Stimulated activated CD4-positive, alpha-beta T cell treated with anti-CD3 and anti-CD28 coated beads, Interleukin-1b, Interleukin-23, amount 100 ng/mL, for 48 hours (primary cell): Measurements from ENCODE around the gene SGSM1.
A peak's percentile ranks its signal among the peaks of the same experiment; 100 is the strongest.

Experiments
- DNase-seq: peaks from one replicate; pipeline ENCODE4 v3.0.0-alpha.2; 2020

Gene SGSM1, protein sequence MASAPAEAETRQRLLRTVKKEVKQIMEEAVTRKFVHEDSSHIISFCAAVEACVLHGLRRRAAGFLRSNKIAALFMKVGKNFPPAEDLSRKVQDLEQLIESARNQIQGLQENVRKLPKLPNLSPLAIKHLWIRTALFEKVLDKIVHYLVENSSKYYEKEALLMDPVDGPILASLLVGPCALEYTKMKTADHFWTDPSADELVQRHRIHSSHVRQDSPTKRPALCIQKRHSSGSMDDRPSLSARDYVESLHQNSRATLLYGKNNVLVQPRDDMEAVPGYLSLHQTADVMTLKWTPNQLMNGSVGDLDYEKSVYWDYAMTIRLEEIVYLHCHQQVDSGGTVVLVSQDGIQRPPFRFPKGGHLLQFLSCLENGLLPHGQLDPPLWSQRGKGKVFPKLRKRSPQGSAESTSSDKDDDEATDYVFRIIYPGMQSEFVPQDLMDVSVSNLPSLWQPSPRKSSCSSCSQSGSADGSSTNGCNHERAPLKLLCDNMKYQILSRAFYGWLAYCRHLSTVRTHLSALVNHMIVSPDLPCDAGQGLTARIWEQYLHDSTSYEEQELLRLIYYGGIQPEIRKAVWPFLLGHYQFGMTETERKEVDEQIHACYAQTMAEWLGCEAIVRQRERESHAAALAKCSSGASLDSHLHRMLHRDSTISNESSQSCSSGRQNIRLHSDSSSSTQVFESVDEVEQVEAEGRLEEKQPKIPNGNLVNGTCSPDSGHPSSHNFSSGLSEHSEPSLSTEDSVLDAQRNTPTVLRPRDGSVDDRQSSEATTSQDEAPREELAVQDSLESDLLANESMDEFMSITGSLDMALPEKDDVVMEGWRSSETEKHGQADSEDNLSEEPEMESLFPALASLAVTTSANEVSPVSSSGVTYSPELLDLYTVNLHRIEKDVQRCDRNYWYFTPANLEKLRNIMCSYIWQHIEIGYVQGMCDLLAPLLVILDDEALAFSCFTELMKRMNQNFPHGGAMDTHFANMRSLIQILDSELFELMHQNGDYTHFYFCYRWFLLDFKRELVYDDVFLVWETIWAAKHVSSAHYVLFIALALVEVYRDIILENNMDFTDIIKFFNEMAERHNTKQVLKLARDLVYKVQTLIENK

GRCh38 chr22:24805790-24806662 is at the start of gene SGSM1:
Gene SGSM1 (plus strand): TSS chr22:24806211. CDS start chr22:24806326, 115 bp downstream.
- peak; percentile 76 for DNase-seq

- DNase-seq = peak; percentile 37
Measured at GRCh38 chr22:24758164-24758799, 47.7 kb upstream of the SGSM1 start.

- DNase-seq = no peak
Measured at GRCh38 chr22:24759765-24760164, 46.2 kb upstream of the SGSM1 start.

DNA sequence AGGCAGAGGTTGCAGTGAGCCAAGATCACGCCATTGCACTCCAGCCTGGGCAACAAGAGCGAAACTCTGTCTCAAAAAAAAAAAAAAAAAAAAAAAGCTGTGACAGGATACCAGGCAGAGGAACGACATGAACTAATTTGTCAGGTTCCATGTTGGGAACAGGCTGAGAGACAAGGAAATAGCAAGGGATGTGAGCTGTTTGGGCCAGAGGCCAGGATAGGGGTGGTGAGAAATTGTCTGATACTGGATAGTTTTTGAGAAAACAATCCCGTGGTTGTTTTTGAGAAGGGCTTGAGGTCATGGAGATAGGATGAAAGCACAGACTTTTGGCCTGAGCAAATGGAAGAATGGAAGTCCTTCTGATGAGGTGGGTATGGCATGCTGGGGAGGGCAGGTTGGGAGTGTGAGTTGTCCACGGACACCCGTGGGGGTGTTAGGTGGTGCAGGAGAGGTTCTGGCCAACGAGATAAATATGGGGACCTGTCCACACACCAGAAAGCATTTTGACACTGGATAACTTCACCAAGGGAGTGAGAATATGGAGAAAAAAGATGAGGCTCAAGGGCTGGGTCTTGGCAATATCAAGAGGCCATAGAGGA is 45.2 kb upstream of the SGSM1 start:
- DNase-seq = no peak

GRCh38 chr22:24761888-24762675 is 43.9 kb upstream of the SGSM1 start:
- no peak for DNase-seq

DNA sequence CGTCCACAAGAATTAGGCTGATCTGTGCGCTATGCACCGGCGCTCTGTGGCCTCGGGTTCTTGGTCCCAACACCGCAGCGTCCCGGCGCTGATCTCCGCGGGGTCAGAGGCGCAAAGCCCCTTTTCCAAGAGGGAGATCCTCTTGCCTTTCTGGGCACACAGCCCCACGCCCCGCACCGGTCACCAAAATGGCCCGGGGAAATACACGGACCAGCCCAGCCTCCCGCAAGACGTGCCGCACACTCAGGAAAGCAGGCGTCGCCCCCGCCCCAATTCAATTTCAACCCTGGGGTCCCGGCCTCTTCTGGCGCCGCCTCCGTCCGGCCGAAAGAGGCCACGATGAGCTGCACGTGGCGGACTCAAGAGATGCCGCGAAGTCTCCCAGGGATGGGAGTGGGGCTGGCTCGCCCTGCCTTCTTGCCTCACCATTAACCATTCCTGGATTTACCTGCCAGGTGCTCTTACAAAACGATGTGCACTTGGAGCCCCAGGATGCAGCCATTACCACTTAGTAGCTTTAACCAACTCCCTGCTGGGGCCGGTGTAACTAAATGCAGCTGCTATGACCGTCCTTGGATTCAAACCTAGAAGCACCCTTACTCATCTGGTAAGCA is 42.0 kb upstream of the SGSM1 start:
- no peak for DNase-seq

DNA sequence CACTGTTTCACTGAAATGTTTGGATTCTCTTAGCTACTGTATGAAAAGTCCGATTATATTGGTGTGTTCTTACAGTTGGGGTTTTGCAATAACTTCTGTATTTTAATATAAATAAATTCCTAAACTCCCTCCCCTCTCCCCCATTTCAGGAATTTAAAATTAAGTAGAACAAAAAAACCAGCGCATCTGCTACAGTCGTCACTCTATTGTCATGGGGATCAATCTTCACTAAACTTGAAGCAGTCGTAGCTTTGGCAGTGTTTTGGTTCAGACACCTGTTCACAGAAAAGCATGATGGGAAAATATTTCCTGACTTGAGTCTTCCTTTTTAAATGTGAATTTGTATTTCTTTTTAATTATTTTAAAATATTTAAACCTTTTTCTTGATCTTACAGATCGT is 40.8 kb upstream of the SGSM1 start:
- DNase-seq = no peak

GRCh38 chr22:24768537-24769374 is 37.3 kb upstream of the SGSM1 start:
- DNase-seq = peak; percentile 30

GRCh38 chr22:24772493-24773220 is 33.4 kb upstream of the SGSM1 start:
- DNase-seq = no peak

DNA sequence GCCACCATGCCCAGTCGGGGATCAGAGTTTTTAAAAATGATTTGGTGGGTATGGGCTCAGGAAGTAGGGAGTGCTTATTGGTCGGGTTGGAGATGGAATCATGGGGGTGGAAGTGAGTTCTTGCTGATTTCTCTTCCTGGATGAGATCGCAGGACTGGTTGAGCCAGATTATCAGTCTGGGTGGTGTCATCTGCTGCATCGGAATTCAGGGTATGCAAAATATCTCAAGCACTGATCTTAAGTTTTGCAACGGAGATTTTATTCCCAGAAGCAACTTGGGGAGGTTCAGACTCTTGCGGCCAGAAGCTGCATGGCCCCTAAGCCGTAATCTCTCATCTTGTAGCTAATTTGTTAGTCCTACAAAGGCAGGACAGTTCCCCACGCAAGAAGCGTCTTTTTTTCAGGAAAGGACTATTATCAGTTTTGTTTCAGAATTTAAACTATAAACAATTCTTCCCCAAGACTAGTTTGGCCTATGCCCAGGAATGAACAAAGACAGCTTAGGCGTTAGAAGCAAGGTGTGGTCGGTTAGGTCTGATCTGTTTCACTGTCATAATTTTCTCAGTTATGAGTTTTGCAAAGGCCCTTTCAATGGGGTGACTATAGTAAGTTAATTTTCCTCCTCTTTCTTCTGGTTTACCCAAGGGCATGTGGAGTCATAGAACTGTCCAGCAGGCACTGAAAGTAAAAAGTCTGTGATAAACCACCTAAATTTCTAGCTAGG is 30.1 kb upstream of the SGSM1 start:
- DNase-seq = no peak

DNA sequence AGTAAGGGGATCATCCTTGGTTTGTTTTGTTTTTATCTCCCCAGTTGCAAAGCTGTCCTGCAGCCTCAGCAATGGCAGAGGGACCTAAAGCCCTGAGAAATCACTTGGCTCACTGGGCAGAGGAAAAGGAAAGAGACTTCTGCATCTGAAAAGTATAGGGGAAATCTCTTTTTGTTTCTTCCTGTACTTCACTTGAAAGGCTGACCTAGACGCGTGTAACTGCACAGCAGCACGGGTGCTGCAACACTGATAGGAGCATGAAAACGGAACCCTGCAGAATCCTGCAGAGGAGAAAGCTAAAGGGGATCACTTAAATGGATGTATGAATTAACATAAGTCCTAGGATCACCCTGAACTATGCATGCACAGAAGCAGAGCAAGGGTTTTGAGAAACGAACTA is 29.5 kb upstream of the SGSM1 start:
- DNase-seq = no peak

DNA sequence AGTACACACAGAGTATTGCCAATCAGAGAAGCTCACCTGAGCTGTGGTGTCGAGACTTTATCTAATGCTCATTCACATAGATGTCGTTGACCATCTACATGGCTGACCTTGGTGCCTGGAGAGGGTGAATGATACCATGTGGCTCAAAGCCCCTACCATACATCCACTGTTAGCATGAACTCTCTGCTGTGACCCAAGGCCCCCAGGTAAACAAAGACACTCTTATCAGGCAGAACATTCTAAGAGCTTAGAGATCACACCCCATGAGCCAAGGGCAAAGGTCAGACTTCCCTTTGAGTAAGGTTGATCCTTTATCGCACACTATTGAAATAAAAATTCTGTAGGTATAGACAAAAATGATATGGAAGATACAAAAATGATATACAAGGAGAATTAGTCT is 16.5 kb upstream of the SGSM1 start:
- DNase-seq = no peak

DNA sequence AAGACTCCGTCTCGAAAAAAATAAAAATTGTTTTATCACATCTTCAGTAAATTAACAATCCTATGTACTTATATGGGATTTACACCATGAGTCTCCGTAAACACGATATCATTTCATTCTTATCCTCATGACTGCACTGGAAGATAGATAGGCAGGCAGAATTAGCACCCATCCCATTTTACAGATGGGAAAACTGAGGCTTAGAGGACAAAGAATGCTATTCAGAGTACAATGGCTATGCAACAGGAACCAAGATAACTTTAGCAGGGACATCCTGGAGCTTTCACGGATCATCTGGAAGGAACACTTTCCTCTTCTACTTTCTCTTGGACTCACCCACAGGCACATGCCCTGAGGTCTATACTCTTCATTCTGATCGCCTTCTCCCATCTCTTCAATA is 14.6 kb upstream of the SGSM1 start:
- no peak for DNase-seq

DNA sequence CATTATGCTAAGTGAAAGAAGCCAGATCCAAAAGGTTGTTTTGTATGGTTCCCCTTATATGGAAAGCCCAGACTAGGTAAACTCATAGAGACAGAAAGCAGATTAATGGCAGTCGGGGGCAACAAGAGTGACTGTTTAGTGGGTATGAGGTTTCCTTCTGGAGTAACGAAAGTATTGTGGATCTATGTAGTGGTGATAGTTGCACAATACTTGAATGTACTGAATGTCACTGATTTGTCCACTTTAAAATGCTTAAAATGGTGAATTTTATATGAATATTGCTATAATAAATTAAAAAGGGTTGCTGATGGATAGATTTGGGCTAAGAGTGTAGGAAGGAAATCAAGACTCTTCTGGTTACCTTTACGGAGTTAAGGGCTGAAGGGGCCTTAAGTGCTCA is 10.0 kb upstream of the SGSM1 start:
- no peak for DNase-seq

DNA sequence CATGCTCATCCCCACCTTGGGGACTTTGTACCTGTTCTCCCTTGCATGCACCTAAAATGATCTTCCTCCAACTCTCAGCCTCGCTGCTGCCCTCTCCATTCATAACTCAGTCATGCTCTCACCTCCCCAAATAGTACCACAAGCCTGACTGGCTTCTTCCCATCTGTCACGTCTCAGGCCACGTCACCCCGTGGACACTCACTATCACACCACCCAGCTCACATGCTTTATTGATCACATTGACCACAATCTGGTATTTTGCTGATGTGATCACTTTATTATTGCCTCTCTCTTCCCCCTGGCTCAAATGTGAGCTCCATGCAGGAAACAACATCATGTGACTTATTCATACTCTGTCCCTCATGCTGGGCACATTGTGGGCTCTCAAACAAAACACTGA is 9.2 kb upstream of the SGSM1 start:
- no peak for DNase-seq

DNA sequence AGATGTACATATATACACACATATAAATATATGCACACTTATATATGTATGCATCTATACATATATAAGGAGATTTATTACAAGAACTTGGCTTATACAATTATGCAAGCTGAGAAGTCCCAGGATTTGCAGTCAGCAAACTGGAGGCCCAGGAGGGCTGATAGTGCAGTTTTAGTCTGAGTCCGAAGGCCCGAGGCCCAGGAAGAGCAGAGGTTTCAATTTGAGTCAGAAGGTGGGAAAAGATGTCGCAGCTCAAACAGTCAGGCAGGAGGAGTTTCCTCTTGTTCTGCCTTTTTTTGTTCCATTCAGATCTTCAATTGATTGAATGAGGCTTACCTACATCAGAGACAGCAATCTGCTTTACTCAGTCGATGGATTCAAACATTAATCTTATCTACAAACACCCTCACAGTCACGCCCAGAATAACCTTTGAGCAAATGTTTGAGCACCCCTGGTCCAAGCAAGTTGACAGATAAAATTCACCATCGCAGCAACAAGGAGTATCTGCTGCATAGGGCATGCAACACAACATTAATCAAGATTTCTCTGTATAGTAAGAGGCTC is 4.0 kb upstream of the SGSM1 start:
- DNase-seq = peak; percentile 41

- DNase-seq = peak; percentile 37
Measured at GRCh38 chr22:24803064-24803542, 2.9 kb upstream of the SGSM1 start.

DNA sequence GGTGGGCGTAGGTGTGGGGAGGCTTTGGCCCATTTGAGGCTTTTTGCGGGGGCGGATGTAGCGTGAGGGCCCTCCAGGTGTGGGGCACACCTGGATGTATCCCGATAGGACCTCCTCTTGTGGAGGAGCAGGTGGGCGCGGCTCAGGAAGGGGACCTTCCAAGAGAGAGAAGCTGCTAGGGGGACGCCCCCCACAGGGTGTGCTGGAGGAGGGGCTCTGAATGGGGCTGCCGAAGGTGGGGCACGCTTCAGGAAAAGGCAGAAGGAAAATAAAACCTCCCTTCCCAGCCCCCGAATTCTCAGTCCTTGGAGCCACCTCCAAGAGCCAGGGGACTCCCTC is 621 bp downstream of the SGSM1 start:
- DNase-seq = no peak
